Measurements from ENCODE around the gene MAP3K15.
A peak's percentile ranks its signal among the peaks of the same experiment; 100 is the strongest.

Gene MAP3K15

GRCh38 chrX:19343535-19344408 is 171.5 kb downstream of the MAP3K15 start, which contains the start of gene PDHA1:
Gene PDHA1 (plus strand): TSS chrX:19343927. CDS start chrX:19344038, 111 bp downstream.
- peak; percentile 83 for DNase-seq

- no peak for DNase-seq
These were observed 172.2 kb downstream of the MAP3K15 start for GRCh38 chrX:19343085-19343534.

- no peak for DNase-seq
These were observed 172.9 kb downstream of the MAP3K15 start for GRCh38 chrX:19342331-19342906.

GRCh38 chrX:19334945-19335626 is 180.2 kb downstream of the MAP3K15 start:
- no peak for DNase-seq

- DNase-seq: no peak
These were observed 182.3 kb downstream of the MAP3K15 start for GRCh38 chrX:19332983-19333382.

GRCh38 chrX:19331831-19332230 is 183.5 kb downstream of the MAP3K15 start:
- DNase-seq: no peak

GRCh38 chrX:19326567-19326966 is 188.7 kb downstream of the MAP3K15 start:
- DNase-seq: no peak

Measured in T1000 (cell line).